ENCODE results near the gene NDUFB4. TPM values are rescaled to one million over a fixed set of nuclear protein-coding genes. Genes with fewer than 3 reads are reported as not detected.
"Not testable (repeated sequence)": the region's sequence is repeated elsewhere in the genome, so short reads cannot be mapped to it uniquely, and the experiment has no call there.

The NDUFB4 gene
- total and polyA plus RNA-seq, 11 donors: 283 to 899 (median 505) TPM

DNA sequence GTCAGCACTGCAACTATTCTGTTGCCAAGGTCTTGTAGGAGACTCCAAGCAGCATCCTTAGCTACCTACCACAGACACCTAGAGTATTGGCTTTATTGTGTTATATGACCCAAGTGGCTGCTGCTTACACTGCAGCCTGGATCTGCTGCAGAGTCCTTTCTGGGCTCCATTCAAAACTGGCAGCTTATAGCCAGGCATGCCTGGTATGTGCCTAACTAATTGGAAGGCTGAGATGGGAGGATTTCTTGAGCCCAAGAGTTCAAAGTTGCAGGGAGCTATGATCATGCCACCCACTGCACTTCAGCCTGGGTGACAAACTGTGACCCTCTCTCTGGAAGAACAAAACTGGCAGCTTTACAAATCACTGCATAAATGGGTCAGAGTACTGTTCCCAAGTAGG is 8.6 kb downstream of the NDUFB4 start:
- TF ChIP-seq, protein P1, sequence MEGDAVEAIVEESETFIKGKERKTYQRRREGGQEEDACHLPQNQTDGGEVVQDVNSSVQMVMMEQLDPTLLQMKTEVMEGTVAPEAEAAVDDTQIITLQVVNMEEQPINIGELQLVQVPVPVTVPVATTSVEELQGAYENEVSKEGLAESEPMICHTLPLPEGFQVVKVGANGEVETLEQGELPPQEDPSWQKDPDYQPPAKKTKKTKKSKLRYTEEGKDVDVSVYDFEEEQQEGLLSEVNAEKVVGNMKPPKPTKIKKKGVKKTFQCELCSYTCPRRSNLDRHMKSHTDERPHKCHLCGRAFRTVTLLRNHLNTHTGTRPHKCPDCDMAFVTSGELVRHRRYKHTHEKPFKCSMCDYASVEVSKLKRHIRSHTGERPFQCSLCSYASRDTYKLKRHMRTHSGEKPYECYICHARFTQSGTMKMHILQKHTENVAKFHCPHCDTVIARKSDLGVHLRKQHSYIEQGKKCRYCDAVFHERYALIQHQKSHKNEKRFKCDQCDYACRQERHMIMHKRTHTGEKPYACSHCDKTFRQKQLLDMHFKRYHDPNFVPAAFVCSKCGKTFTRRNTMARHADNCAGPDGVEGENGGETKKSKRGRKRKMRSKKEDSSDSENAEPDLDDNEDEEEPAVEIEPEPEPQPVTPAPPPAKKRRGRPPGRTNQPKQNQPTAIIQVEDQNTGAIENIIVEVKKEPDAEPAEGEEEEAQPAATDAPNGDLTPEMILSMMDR (IDR thresholded peaks at IDR 0.05): no peak
- TF ChIP-seq POLR2A (IDR thresholded peaks at IDR 0.05): no peak
- intact Hi-C loops (cut with DNase I): no loop called here
- peaks cover 0 to 37% (median 28%) of the 10 kb centered on the region in 9 donors for H3K36me3 ChIP-seq
- no peaks in the 10 kb centered on the region for H3K27me3 ChIP-seq
- ATAC-seq: peak in 3 of 4 donors; percentile 22 to 52 (median 44)
- peaks cover 0 to 29% (median 9%) of the 10 kb centered on the region in 12 donors for H3K4me1 ChIP-seq
- no peak overlapping the region for H3K27ac ChIP-seq
- H3K9me3 ChIP-seq: no peaks in the 10 kb centered on the region
- no peak for DNase-seq
- H3K4me3 ChIP-seq: no peak overlapping the region

GRCh38 chr3:120608506-120608905 is 12.4 kb downstream of the NDUFB4 start:
- WGBS, 4 donors: 78 to 88% (median 84%) methylated on average over 4 of the region's 4 CpGs
- Histone ChIP-seq H3K36me3 (peaks cover 0 to 4% (median 0%) of the 10 kb centered on the region in 9 donors), H3K9me3 (no peaks in the 10 kb centered on the region)

GRCh38 chr3:120614765-120615164 is 18.6 kb downstream of the NDUFB4 start:
- no peaks in the 10 kb centered on the region for H3K9me3 ChIP-seq
- DNase-seq: no peak
- 85 to 90% (median 87%) methylated on average over 8 of the region's 8 CpGs for WGBS, 4 donors
- H3K36me3 ChIP-seq: no peaks in the 10 kb centered on the region
- no peak overlapping the region for H3K4me3 ChIP-seq
- H3K27ac ChIP-seq: no peak overlapping the region
- TF ChIP-seq POLR2A (IDR thresholded peaks at IDR 0.05): no peak
- TF ChIP-seq, protein P1 (IDR thresholded peaks at IDR 0.05): no peak
- no peak for ATAC-seq
- intact Hi-C loops (cut with DNase I): no loop called here
- H3K4me1 ChIP-seq: peaks cover 0 to 12% (median 0%) of the 10 kb centered on the region in 12 donors
- H3K27me3 ChIP-seq: no peaks in the 10 kb centered on the region

More at GRCh38 chr3:120608506-120608905, 12.4 kb downstream of the NDUFB4 start:
- intact Hi-C loops (cut with DNase I): no loop called here
- Histone ChIP-seq H3K4me3 (no peak overlapping the region), H3K27me3 (no peaks in the 10 kb centered on the region), H3K27ac (no peak overlapping the region), H3K4me1 (peaks cover 0 to 12% (median 0%) of the 10 kb centered on the region in 12 donors)
- TF ChIP-seq, protein P1 (IDR thresholded peaks at IDR 0.05): no peak
- TF ChIP-seq POLR2A (IDR thresholded peaks at IDR 0.05): no peak
- ATAC-seq: no peak
- no peak for DNase-seq

DNA sequence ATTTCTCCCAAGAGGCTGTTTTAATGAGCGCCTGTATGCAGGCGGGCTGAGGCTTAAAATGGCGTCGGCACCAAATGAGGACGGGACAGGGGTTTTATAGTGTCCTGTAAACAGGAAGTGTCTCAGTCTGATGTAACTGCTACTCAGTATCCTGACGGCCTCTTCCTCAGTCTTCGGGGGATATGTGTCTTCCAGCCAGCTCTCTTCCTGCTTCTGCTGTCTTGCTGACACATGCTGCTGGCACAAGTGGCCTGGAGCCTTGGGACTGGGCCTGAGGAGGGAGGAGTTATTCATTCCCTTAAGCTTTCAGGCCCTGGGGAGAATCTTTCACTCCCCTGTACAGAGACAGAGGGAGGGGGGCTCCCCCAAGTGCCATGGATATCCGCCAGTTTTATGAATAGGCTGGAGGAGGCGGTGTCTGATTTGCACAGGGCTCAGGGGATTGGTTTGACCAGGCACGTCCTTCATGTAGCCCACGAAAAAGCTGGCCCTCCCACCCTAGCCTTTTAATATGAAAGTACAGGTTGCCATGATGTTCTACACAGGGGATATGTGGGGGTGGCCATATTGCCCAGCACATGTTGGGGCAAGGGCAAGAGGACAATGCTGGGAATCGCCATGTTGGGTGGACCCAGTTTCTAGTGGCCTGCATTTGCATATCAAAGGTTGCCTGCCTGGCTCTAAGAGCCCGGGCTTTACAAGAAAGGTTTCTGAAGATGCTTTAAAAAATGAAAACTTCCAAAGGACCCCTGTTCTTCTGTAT is 19.9 kb downstream of the NDUFB4 start:
- Histone ChIP-seq H3K36me3 (no peaks in the 10 kb centered on the region), H3K4me1 (peaks cover 0 to 12% (median 0%) of the 10 kb centered on the region in 12 donors), H3K27ac (peak overlapping the region in 10 of 12 donors; percentile 9 to 71 (median 48)), H3K9me3 (no peaks in the 10 kb centered on the region), H3K4me3 (no peak overlapping the region), H3K27me3 (no peaks in the 10 kb centered on the region)
- TF ChIP-seq, protein P1 (IDR thresholded peaks at IDR 0.05): no peak
- peak in 1 of 2 donors; percentile 29 for TF ChIP-seq POLR2A (IDR thresholded peaks at IDR 0.05)
- ATAC-seq (peak; percentile 71 to 93 (median 90)), DNase-seq (peak; percentile 47 to 77 (median 73))
- intact Hi-C loops (cut with DNase I): no loop called here
- WGBS, 4 donors: 47 to 64% (median 55%) methylated on average over 9 to 13 of the region's 13 CpGs

DNA sequence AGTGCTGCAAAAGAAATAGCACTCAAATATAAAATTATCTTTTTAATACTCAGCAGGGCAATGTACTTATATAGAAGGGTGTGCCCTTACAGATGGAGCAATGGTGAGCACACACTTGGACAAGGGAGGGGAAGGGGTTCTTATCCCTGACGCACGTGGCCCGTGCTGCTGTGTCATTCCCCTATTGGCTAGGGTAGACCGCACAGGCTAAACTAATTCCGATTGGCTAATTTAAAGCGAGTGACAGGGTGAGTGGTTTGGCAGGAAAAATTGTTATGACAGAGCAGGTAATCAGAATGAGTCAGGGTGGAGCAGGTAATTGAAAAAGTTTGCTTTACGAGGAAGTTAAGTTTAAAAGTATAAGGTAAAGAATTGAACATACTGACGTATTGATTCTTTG is 20.6 kb downstream of the NDUFB4 start:
- intact Hi-C loops (cut with DNase I); H3K27ac ChIP-seq: not testable (repeated sequence)

More for the DNA sequence above, 20.6 kb downstream of the NDUFB4 start:
- H3K4me1 ChIP-seq: peaks cover 0 to 12% (median 0%) of the 10 kb centered on the region in 12 donors
- H3K4me3 ChIP-seq, H3K36me3 ChIP-seq, DNase-seq, H3K27me3 ChIP-seq, ATAC-seq, H3K9me3 ChIP-seq: not testable (repeated sequence)
- 88 to 96% (median 90%) methylated on average over 8 of the region's 8 CpGs for WGBS, 4 donors
